Astrocyte (in vitro differentiated cells and primary cell): ENCODE results near the gene CDRT15L2. TPM values are rescaled to one million over a fixed set of nuclear protein-coding genes. Genes with fewer than 3 reads are reported as not detected.
"Not testable (repeated sequence)": the region's sequence is repeated elsewhere in the genome, so short reads cannot be mapped to it uniquely, and the experiment has no call there.

Experiments
- DNase-seq: peaks from one replicate; pipeline ENCODE4 v3.0.0-alpha.2; 2010; ENCODE audit warnings: low read depth
- FAIRE-seq: peaks from 2 replicates; lab custom pipeline; 2011; peaks lifted over from hg19 to GRCh38; lab: Jason Lieb, UNC
- H2AFZ ChIP-seq: 2 replicates; pipeline ENCODE4 v1.6.0; 2012; ENCODE audit warnings: low read depth, low read length, inconsistent platforms
- H3K27ac ChIP-seq: 2 replicates; pipeline ENCODE4 v1.5.1; 2011; ENCODE audit warnings: low read depth, low read length, inconsistent platforms
- H3K27me3 ChIP-seq: 2 replicates; pipeline ENCODE4 v1.6.0; 2011; ENCODE audit warnings: low read length, inconsistent platforms; ENCODE audit not compliant: insufficient read depth
- H3K36me3 ChIP-seq: 2 replicates; pipeline ENCODE4 v1.5.1; 2011; ENCODE audit warnings: low read length, inconsistent platforms; ENCODE audit not compliant: insufficient read depth
- H3K4me1 ChIP-seq: 2 replicates; pipeline ENCODE4 v1.5.1; 2011; ENCODE audit warnings: low read length, inconsistent platforms; ENCODE audit not compliant: insufficient read depth
- H3K4me2 ChIP-seq: 2 replicates; pipeline ENCODE4 v1.6.0; 2012; ENCODE audit warnings: low read length, inconsistent platforms
- H3K4me3 ChIP-seq: 2 replicates; pipeline ENCODE4 v1.5.1; 2011; ENCODE audit warnings: low read depth, mild to moderate bottlenecking, low read length, inconsistent platforms; ENCODE audit not compliant: insufficient read depth
- H3K79me2 ChIP-seq: 2 replicates; pipeline ENCODE4 v1.6.0; 2012; ENCODE audit warnings: mild to moderate bottlenecking, low read length, inconsistent platforms; ENCODE audit not compliant: insufficient read depth
- H3K9ac ChIP-seq: 2 replicates; pipeline ENCODE4 v1.6.0; 2012; ENCODE audit warnings: mild to moderate bottlenecking, low read length, inconsistent platforms
- H3K9me3 ChIP-seq: 2 replicates; pipeline ENCODE4 v1.5.1; 2012; ENCODE audit warnings: low read depth, mild to moderate bottlenecking, low read length, inconsistent platforms; ENCODE audit not compliant: insufficient read depth
- H4K20me1 ChIP-seq: 2 replicates; pipeline ENCODE4 v1.6.0; 2012; ENCODE audit warnings: low read length, inconsistent platforms; ENCODE audit not compliant: insufficient read depth
- H3K27ac Mint-ChIP-seq: one replicate; pipeline ENCODE4 v1.8.0; 2021; ENCODE audit warnings: mild to moderate bottlenecking, mixed read lengths; ENCODE audit not compliant: unreplicated experiment
- H3K27me3 Mint-ChIP-seq: one replicate; pipeline ENCODE4 v1.8.0; 2021; ENCODE audit warnings: low read depth, mixed read lengths; ENCODE audit not compliant: unreplicated experiment
- H3K36me3 Mint-ChIP-seq: one replicate; pipeline ENCODE4 v1.8.0; 2021; ENCODE audit warnings: low read depth, mixed read lengths; ENCODE audit not compliant: unreplicated experiment
- H3K4me1 Mint-ChIP-seq: one replicate; pipeline ENCODE4 v1.8.0; 2021; ENCODE audit warnings: low read depth, mixed read lengths; ENCODE audit not compliant: unreplicated experiment
- H3K4me3 Mint-ChIP-seq: one replicate; pipeline ENCODE4 v1.8.0; 2021; ENCODE audit warnings: mild to moderate bottlenecking, moderate library complexity, mixed read lengths; ENCODE audit not compliant: unreplicated experiment
- H3K9me3 Mint-ChIP-seq: one replicate; pipeline ENCODE4 v1.8.0; 2021; ENCODE audit warnings: mild to moderate bottlenecking, mixed read lengths; ENCODE audit not compliant: unreplicated experiment
- EZH2 ChIP-seq: IDR thresholded peaks from 2 replicates; pipeline ENCODE4 v1.6.1; 2012; ENCODE audit warnings: mild to moderate bottlenecking, low read length, inconsistent platforms; ENCODE audit not compliant: insufficient read depth
- total RNA-seq: library from RNA; stranded (reverse); gene quantifications from 2 replicates; pipeline ENCODE4 v1.2.1, GENCODE V29; 2021
- TF ChIP-seq, protein P1 (sequence below): IDR thresholded peaks from 2 replicates; pipeline ENCODE4 v1.5.1; 2011; ENCODE audit warnings: low read depth, mild to moderate bottlenecking, inconsistent platforms, low read length, moderate library complexity; ENCODE audit not compliant: insufficient read depth

The CDRT15L2 gene
- total RNA-seq, 1 donor from 2014 or later = not detected

DNA sequence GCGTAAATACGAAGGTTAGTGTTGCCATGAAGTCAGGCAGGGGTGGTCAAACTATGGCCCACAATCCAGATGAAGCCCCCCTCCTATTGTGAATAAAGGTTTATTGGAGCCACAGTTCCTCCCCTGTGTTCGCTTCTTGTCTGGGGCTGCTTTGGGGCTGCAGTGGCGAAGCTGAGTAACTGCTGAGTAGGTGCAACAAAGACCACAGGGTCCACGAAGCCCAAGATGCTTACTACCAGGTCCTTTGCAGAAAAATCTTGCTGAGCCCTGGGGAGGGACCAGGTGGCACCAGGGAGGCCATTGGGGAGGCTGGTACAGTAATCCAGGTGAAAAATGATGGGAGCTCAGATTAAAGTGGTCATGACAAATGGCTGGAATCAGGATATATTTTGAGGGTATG lies 21.4 kb upstream of the CDRT15L2 start:
- not testable (repeated sequence) for H3K36me3 Mint-ChIP-seq, H3K9me3 Mint-ChIP-seq, H4K20me1 ChIP-seq, H2AFZ ChIP-seq, H3K4me3 Mint-ChIP-seq, H3K4me2 ChIP-seq, H3K36me3 ChIP-seq, H3K27me3 Mint-ChIP-seq, DNase-seq, H3K27ac Mint-ChIP-seq, H3K9me3 ChIP-seq, H3K4me1 ChIP-seq, H3K79me2 ChIP-seq, H3K9ac ChIP-seq, H3K4me1 Mint-ChIP-seq, H3K4me3 ChIP-seq, FAIRE-seq, H3K27ac ChIP-seq, H3K27me3 ChIP-seq

DNA sequence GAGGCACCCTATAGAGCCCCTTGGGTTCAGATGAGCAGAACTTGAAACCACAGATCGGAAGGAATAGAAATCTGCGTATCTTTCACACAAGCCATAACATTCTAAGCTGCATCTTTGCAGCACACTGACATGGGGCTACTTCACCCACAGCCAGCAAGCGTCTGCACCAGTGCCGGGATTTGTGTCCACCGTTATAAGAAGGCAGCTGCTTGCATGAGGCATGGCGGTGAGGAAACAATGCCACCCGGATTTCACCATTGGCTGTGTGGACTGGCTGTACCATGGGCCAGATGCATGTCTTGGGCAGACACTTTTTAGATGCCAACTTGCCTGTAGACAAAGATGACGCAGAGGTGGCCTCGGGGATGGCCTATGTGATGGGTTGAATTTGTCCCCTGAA lies 20.5 kb upstream of the CDRT15L2 start:
- not testable (repeated sequence) for H3K4me2 ChIP-seq, DNase-seq, H3K4me1 ChIP-seq, H3K36me3 Mint-ChIP-seq, FAIRE-seq, H3K27me3 Mint-ChIP-seq, H3K27me3 ChIP-seq, H3K27ac Mint-ChIP-seq, H3K4me3 Mint-ChIP-seq, H3K27ac ChIP-seq, H3K36me3 ChIP-seq, H2AFZ ChIP-seq, H3K79me2 ChIP-seq, H3K9me3 ChIP-seq, H3K9ac ChIP-seq, H3K4me3 ChIP-seq, H3K4me1 Mint-ChIP-seq, H4K20me1 ChIP-seq
- H3K9me3 Mint-ChIP-seq = peaks cover 10% of the 10 kb centered on the region

DNA sequence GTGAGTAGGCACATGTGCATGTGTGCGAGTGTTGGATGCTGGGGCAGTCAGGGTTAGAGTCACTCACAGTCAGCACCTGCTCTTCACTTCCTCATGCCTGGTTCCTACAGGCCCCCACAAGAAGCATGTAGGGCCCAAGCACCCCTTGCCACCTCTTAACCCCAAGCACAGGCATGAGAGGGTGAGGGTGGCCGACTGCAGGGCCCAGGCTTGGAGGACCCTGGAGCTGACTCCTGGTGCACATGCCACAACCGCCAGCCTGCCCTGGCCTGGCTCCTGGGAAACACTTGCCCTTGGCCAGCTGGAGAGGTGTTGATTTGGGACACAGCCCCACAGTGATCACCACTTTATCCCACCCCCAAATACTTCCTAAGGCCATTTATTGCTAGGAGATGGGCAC lies 16.9 kb upstream of the CDRT15L2 start:
- no peak for TF ChIP-seq EZH2
- TF ChIP-seq, protein P1, sequence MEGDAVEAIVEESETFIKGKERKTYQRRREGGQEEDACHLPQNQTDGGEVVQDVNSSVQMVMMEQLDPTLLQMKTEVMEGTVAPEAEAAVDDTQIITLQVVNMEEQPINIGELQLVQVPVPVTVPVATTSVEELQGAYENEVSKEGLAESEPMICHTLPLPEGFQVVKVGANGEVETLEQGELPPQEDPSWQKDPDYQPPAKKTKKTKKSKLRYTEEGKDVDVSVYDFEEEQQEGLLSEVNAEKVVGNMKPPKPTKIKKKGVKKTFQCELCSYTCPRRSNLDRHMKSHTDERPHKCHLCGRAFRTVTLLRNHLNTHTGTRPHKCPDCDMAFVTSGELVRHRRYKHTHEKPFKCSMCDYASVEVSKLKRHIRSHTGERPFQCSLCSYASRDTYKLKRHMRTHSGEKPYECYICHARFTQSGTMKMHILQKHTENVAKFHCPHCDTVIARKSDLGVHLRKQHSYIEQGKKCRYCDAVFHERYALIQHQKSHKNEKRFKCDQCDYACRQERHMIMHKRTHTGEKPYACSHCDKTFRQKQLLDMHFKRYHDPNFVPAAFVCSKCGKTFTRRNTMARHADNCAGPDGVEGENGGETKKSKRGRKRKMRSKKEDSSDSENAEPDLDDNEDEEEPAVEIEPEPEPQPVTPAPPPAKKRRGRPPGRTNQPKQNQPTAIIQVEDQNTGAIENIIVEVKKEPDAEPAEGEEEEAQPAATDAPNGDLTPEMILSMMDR = no peak
- FAIRE-seq = no peak

DNA sequence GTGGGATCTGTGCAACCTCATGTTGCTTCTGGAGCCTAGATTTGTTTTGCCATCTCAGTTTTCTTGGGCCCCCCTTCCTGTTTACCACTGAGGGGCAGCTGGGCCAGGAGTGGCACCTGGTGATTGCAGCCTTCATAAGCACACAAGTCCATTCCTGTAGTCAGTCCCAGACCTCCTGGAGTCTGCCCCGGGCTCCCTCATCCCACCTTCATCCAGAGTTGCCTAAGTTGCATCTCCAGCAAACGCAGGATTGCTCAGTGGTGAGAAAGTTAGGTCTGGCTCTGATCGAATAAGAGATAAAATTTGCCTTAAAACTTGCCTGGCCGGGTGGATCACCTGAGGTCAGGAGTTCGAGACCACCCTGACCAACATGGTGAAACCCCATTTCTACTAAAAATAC lies 14.3 kb upstream of the CDRT15L2 start:
- not testable (repeated sequence) for DNase-seq, H2AFZ ChIP-seq, H3K4me1 Mint-ChIP-seq, H4K20me1 ChIP-seq, H3K27ac Mint-ChIP-seq, H3K4me2 ChIP-seq, H3K27me3 ChIP-seq, H3K4me1 ChIP-seq, H3K27ac ChIP-seq, H3K79me2 ChIP-seq, H3K36me3 ChIP-seq, H3K9me3 ChIP-seq, FAIRE-seq, H3K4me3 Mint-ChIP-seq, H3K9ac ChIP-seq, H3K4me3 ChIP-seq, H3K36me3 Mint-ChIP-seq
- Mint-ChIP-seq H3K27me3 (peaks cover 12% of the 10 kb centered on the region), H3K9me3 (peaks cover 10% of the 10 kb centered on the region)

More for the DNA sequence above, 16.9 kb upstream of the CDRT15L2 start:
- Mint-ChIP-seq H3K27ac (no peak overlapping the region), H3K9me3 (peaks cover 10% of the 10 kb centered on the region), H3K4me1 (no peaks in the 10 kb centered on the region), H3K27me3 (peaks cover 12% of the 10 kb centered on the region), H3K4me3 (no peak overlapping the region), H3K36me3 (peaks cover 2% of the 10 kb centered on the region)
- Histone ChIP-seq H3K79me2 (no peaks in the 10 kb centered on the region), H3K4me2 (no peak overlapping the region), H3K9me3 (no peaks in the 10 kb centered on the region), H3K27ac (no peak overlapping the region), H4K20me1 (no peaks in the 10 kb centered on the region), H3K9ac (no peak overlapping the region), H3K36me3 (no peaks in the 10 kb centered on the region), H3K4me1 (no peaks in the 10 kb centered on the region), H3K4me3 (no peak overlapping the region), H2AFZ (no peak overlapping the region), H3K27me3 (no peaks in the 10 kb centered on the region)
- no peak for DNase-seq
